GM18861 (cell line): ENCODE data around the gene GABPA.

ENCODE experiments used
- ATAC-seq: cut with Tn5 transposase; IDR thresholded peaks from one replicate; pipeline ENCODE4 v1.9.1; 2021; ENCODE audit not compliant: unreplicated experiment

GABPA gene

DNA sequence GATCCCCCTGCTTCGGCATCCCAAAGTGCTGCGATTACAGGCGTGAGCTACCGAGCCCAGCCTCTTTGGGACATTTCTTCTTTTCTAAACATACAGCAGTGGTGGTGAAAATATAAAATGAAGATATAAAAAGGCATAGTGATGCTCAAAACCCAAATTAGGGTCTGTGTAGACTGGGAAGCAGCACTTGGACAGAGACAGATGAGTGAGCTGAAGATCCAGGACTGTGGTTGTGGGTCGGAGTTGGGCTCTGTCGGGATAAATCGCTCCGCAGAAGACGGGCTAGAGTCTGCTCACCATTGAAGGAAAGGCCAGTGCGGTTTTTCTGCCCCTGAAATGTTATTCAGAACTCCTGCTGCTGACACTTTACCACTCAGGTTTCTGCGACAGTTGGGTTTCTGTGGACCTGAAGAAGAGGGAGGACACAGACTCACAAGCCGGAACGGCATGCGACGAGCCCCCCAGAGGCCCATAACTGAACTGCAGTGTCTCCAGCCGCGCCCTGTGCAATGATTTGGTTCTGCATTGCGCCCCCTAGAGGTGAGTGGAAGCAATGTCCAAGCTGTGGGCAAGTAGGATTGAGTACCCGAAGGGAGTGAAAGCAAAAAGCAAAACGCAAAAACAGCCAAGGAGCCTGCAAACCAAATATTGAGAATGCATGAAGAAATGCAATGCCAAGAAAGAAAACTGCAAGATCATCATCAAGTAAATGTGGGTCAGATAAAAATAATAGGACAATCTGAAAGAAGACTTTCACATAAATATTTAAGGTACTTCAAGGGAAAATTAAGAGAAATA, 66.6 kb downstream of the GABPA start:
- peak; percentile 99 for ATAC-seq

DNA sequence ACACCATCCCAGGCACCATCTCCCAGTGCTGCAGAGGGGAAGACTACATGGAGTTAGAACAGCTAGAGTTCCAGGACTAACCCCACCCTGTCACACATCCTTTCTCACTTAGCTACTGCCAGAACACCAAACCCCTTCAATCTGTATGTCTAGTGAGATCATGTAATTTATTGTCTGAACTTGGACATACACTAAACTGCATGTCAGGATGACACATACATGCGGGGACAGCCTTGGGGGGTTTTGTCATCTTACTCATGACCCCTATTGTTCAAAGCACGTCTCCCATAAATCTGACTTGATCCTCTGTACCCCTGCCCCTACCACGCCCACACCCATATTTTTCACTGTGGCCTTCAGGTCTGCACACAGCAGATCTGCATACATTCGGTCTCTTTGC, 71.3 kb downstream of the GABPA start:
- ATAC-seq = no peak

DNA sequence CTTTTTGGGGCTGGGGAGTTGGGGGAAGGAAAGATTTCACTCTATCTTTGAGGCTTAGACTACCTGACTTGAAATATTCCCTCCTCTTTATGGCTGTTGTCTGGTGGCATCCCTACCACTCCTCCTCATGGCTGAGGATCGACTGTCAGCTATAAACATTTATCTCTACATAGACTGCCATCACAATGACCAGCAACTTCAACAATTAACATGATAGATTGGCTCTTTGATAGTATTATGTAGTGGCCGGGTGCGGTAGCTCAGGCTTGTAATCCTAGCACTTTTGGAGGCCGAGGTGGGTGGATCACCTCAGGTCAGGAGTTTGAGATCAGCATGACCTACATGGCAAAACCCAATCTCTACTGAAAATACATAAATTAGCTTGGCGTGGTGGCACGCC, 72.4 kb downstream of the GABPA start:
- no peak for ATAC-seq

DNA sequence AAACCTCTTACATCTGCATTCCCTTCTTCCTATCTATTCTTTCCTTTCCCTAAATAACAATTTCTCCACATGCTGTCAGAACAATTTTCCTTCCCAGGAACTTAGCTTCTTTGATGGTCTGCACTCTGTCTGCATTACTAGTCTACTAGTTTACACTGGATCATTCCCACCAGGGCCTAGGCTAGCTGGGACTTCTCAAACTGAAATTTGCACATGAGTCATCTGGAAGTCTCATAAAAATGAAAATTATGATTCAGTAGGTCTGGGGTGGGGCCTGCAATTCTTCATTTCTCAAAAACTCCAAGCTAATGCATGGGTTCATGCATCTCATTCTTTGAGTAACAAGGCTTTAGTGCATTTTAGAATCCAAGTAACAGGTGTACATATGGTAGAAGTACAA, 74.2 kb downstream of the GABPA start:
- no peak for ATAC-seq

DNA sequence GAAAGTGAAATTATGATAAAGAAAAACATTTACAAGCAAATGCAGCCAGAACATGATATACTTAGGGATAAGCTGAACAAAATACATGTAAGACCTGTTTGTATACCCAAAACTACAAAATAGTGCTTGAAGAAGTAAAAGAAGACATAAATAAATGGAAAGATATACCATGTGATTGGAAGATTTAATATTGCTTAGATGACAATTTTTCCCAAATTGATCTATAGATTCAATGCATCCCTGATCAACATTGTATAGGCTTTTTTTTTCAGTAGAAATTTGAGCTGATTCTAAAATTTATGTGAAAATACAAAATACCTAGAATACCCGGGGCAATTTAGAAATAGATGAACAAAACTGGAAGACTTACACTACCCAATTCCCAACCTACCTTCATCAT, 76.4 kb downstream of the GABPA start:
- ATAC-seq = no peak

DNA sequence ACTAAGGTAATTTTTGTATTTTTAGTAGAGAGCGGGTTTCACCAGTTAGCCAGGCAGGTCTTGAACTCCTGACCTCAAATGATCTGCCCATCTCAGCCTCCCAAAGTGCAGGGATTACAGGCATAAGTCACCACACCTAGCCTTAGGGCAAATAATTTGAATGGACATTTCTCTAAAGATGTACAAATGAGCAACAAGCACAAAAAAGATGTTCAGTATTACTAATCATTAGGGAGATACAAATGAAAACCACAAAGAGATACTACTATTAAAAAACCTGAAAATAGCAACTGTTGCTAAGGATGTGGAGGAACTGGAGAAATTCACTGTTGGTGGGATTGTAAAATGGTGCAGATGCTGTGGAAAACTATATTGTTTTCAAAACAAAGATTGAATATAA, 79.1 kb downstream of the GABPA start:
- ATAC-seq = no peak

DNA sequence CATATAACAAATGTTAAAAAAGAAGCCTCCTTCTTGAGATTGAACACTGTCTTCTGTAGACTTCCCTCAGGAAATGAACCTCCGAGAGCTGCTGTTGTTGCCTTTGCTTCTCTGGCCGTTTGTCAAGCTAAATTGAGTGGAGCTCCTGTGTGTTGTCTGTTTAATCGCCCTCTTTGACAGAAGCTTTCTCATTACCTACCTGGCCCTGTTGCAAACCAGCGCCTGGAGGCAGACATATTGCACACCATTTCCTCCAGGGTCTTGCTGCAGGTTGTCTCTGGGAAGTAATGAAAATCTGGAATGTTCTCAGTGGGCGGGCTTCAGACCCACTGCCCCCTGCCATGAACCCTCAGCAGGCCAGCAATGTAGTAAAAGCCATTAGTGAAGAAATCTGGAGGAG, 83.3 kb downstream of the GABPA start:
- ATAC-seq = no peak

DNA sequence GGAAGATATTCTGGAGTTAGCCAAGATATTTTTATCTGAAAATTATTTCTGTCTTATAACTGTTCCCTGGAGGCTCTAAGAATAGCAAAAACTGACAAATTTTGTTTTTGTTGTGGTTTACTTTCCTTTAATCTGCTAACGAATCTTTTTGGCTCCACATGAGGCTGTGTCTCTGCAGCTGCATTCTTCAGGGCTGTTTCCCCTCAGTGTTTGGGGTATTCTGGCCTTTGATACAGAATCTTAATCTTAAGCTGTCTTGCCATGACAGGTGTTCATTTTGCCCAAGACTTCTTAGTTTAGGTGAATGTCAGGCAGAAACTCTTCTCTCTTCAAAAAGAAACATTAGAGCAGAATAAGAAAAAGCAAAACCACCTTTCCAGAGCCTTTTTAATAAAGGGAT, 83.8 kb downstream of the GABPA start:
- ATAC-seq = no peak
